ENCODE data around the gene SNX33. TPM values are rescaled to one million over a fixed set of nuclear protein-coding genes. Genes with fewer than 3 reads are reported as not detected.

Gene SNX33
- total and polyA plus RNA-seq, 2 donors (not counting 1 experiment from before 2014, with no cell fraction given): 0.22 to 0.59 TPM

GRCh38 chr15:75659141-75659771 lies 11.5 kb downstream of the SNX33 start:
- H3K9me3 ChIP-seq (ENCODE audit: control extremely low read depth in 1 of 3, control insufficient read depth in 2 of 3, insufficient read depth in 1 of 3, low read length in 2 of 3): no peaks in the 10 kb centered on the region
- no peaks in the 10 kb centered on the region for H3K79me2 ChIP-seq (ENCODE audit: control insufficient read depth, insufficient read depth, low read length)
- ATAC-seq (ENCODE audit: low read depth) (no peak), DNase-seq (no peak)
- ChIA-PET POLR2A (no interaction called here), CTCF (no interaction called here)
- no peak overlapping the region for H3K4me3 ChIP-seq (ENCODE audit: control extremely low read depth in 1 of 5, extremely low read depth in 1 of 5, insufficient read depth in 1 of 5, low read depth in 2 of 5, low read length in 4 of 5)
- intact Hi-C loops (cut with micrococcal nuclease): no loop called here
- Mint-ChIP-seq H3K4me1 (no peaks in the 10 kb centered on the region), H3K27me3 (peaks cover 13% of the 10 kb centered on the region), H3K9me3 (ENCODE audit: insufficient read depth) (no peaks in the 10 kb centered on the region), H3K4me3 (no peak overlapping the region), H3K27ac (no peak overlapping the region)
- no peak for TF ChIP-seq CTCF (IDR thresholded peaks at IDR 0.05)
- no peak for TF ChIP-seq EZH2 (IDR thresholded peaks at IDR 0.05; ENCODE audit: borderline replicate concordance, insufficient read depth, low read depth, low read length, poor library complexity, severe bottlenecking)
- H3K4me2 ChIP-seq (replicated peaks; ENCODE audit: low read depth, low read length, poor library complexity, severe bottlenecking): no peak overlapping the region
- no peaks in the 10 kb centered on the region for H3K4me1 ChIP-seq (ENCODE audit: control insufficient read depth in 2 of 2, insufficient read depth in 2 of 2, low read length in 2 of 2)
- no peaks in the 10 kb centered on the region for H3K36me3 ChIP-seq (replicated peaks in 1 of 2; ENCODE audit: control extremely low read depth in 1 of 2, control insufficient read depth in 1 of 2, extremely low read depth in 1 of 2, insufficient read depth in 2 of 2, low read length in 1 of 2)
- no peaks in the 10 kb centered on the region for H4K20me1 ChIP-seq (ENCODE audit: control insufficient read depth, insufficient read depth, low read length, poor library complexity, severe bottlenecking)
- H3K27ac ChIP-seq (ENCODE audit: low read length in 2 of 2): no peak overlapping the region
- 86% methylated on average over 8 of the region's 9 CpGs for WGBS (ENCODE audit: insufficient coverage)
- no peak overlapping the region for H3K9ac ChIP-seq (ENCODE audit: low read length)
- no peaks in the 10 kb centered on the region for H3K27me3 ChIP-seq (replicated peaks in 1 of 4; ENCODE audit: control extremely low read depth in 1 of 4, control insufficient read depth in 3 of 4, insufficient read depth in 4 of 4, low read length in 3 of 4)
- no peak overlapping the region for H2AFZ ChIP-seq (ENCODE audit: insufficient read depth, low read depth, low read length, poor library complexity, severe bottlenecking)

GRCh38 chr15:75659928-75660645 lies 12.4 kb downstream of the SNX33 start:
- DNase-seq (no peak), ATAC-seq (ENCODE audit: low read depth) (no peak)
- no peaks in the 10 kb centered on the region for H3K4me1 ChIP-seq (ENCODE audit: control insufficient read depth in 2 of 2, insufficient read depth in 2 of 2, low read length in 2 of 2)
- no peak overlapping the region for H2AFZ ChIP-seq (ENCODE audit: insufficient read depth, low read depth, low read length, poor library complexity, severe bottlenecking)
- intact Hi-C loops (cut with micrococcal nuclease): no loop called here
- H3K9me3 ChIP-seq (ENCODE audit: control extremely low read depth in 1 of 3, control insufficient read depth in 2 of 3, insufficient read depth in 1 of 3, low read length in 2 of 3): no peaks in the 10 kb centered on the region
- TF ChIP-seq CTCF (IDR thresholded peaks at IDR 0.05) (no peak), EZH2 (IDR thresholded peaks at IDR 0.05; ENCODE audit: borderline replicate concordance, insufficient read depth, low read depth, low read length, poor library complexity, severe bottlenecking) (no peak)
- peaks cover 13% of the 10 kb centered on the region for H3K27me3 Mint-ChIP-seq
- no peak overlapping the region for H3K27ac ChIP-seq (ENCODE audit: low read length in 2 of 2)
- H3K4me2 ChIP-seq (replicated peaks; ENCODE audit: low read depth, low read length, poor library complexity, severe bottlenecking): no peak overlapping the region
- no peak overlapping the region for H3K27ac Mint-ChIP-seq
- CTCF ChIA-PET: no interaction called here
- H4K20me1 ChIP-seq (ENCODE audit: control insufficient read depth, insufficient read depth, low read length, poor library complexity, severe bottlenecking): no peaks in the 10 kb centered on the region
- H3K9ac ChIP-seq (ENCODE audit: low read length): no peak overlapping the region
- no peaks in the 10 kb centered on the region for H3K36me3 ChIP-seq (replicated peaks in 1 of 2; ENCODE audit: control extremely low read depth in 1 of 2, control insufficient read depth in 1 of 2, extremely low read depth in 1 of 2, insufficient read depth in 2 of 2, low read length in 1 of 2)
- no peak overlapping the region for H3K4me3 ChIP-seq (ENCODE audit: control extremely low read depth in 1 of 5, extremely low read depth in 1 of 5, insufficient read depth in 1 of 5, low read depth in 2 of 5, low read length in 4 of 5)
- no peaks in the 10 kb centered on the region for H3K4me1 Mint-ChIP-seq
- no peaks in the 10 kb centered on the region for H3K9me3 Mint-ChIP-seq (ENCODE audit: insufficient read depth)
- POLR2A ChIA-PET: no interaction called here
- no peaks in the 10 kb centered on the region for H3K79me2 ChIP-seq (ENCODE audit: control insufficient read depth, insufficient read depth, low read length)
- no peaks in the 10 kb centered on the region for H3K27me3 ChIP-seq (replicated peaks in 1 of 4; ENCODE audit: control extremely low read depth in 1 of 4, control insufficient read depth in 3 of 4, insufficient read depth in 4 of 4, low read length in 3 of 4)
- WGBS (ENCODE audit: insufficient coverage): 93% methylated on average over 13 of the region's 17 CpGs
- H3K4me3 Mint-ChIP-seq: no peak overlapping the region
